ENCODE data around the gene USP7. TPM values are rescaled to one million over a fixed set of nuclear protein-coding genes. Genes with fewer than 3 reads are reported as not detected.
A peak's percentile ranks its signal among the peaks of the same experiment; 100 is the strongest.

Gene USP7
- 66.9 and 72.2 TPM in 2 replicates for total RNA-seq

DNA sequence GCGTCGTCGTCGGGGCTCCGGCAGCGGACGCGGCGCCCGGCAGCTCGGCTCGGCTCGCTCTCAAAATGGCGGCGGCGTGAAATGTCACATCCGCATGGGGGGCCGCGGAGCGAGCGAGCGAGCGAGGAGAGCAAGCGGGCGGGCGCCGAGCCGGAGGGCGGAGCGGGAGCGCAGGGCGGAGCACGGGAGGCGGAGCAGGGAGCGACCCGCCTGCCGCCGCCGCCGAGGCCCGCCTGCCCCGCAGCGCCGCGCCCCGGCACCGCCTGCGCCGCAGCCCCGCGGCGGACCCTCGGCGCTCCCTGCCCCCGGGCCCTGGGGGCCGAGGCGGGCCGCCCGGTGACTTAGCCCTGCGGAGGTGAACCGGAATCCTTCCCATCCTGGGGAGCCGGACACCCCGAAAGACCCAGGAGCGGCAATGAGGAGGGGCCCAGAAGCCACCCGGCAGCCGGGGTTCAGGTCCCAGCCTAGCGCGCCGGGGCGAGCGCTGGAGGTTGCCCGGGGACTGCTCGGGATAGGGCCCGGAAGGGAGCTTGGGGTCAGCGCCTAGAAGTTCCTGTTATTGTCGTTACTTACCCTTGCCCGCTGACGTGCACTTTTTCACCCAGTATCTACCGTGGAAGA is at the start of gene USP7:
Gene USP7, minus strand, starts transcription at position 86 of the 621 bp plus-strand sequence. CDS start 621 bp downstream, outside the sequence.
- Histone ChIP-seq H3K36me3 (ENCODE audit: control insufficient read depth, insufficient read depth, low read length) (no peaks in the 10 kb centered on the region), H3K4me3 (ENCODE audit: low read depth, low read length) (peak within 1 kb of the TSS; percentile 84), H3K27me3 (ENCODE audit: control insufficient read depth, insufficient read depth, low read length) (no peaks in the 10 kb centered on the region)
- TF ChIP-seq, protein P1, sequence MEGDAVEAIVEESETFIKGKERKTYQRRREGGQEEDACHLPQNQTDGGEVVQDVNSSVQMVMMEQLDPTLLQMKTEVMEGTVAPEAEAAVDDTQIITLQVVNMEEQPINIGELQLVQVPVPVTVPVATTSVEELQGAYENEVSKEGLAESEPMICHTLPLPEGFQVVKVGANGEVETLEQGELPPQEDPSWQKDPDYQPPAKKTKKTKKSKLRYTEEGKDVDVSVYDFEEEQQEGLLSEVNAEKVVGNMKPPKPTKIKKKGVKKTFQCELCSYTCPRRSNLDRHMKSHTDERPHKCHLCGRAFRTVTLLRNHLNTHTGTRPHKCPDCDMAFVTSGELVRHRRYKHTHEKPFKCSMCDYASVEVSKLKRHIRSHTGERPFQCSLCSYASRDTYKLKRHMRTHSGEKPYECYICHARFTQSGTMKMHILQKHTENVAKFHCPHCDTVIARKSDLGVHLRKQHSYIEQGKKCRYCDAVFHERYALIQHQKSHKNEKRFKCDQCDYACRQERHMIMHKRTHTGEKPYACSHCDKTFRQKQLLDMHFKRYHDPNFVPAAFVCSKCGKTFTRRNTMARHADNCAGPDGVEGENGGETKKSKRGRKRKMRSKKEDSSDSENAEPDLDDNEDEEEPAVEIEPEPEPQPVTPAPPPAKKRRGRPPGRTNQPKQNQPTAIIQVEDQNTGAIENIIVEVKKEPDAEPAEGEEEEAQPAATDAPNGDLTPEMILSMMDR (IDR thresholded peaks at IDR 0.05; ENCODE audit: insufficient read depth, low read length, poor library complexity, severe bottlenecking): no peak
- peak; percentile 44 for DNase-seq (ENCODE audit: low read depth)

DNA sequence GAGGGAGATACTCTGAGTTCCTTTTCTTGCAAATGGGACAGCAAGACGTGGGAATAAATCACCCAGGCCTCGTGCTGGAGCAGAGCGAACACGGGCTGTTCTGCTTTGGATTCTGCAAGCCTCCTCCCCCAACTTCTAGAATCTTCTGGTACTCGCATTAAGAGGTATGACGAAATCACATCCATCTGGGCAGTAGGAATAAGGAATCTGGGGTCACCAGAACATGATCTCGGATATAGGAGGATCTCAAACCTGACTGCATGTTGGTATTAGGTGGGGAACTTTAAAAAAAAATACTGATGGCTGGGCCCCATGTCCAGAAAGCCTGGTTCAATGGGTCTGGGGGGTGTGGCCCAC is 49.8 kb upstream of the USP7 start:
- H3K4me3 ChIP-seq (ENCODE audit: low read depth, low read length): no peak overlapping the region
- TF ChIP-seq, protein P1 (IDR thresholded peaks at IDR 0.05; ENCODE audit: insufficient read depth, low read length, poor library complexity, severe bottlenecking): no peak
- peaks cover 3% of the 10 kb centered on the region for H3K27me3 ChIP-seq (ENCODE audit: control insufficient read depth, insufficient read depth, low read length)
- H3K36me3 ChIP-seq (ENCODE audit: control insufficient read depth, insufficient read depth, low read length): no peaks in the 10 kb centered on the region
- no peak for DNase-seq (ENCODE audit: low read depth)

- H3K36me3 ChIP-seq (ENCODE audit: control insufficient read depth, insufficient read depth, low read length): no peaks in the 10 kb centered on the region
- H3K27me3 ChIP-seq (ENCODE audit: control insufficient read depth, insufficient read depth, low read length): peaks cover 3% of the 10 kb centered on the region
- DNase-seq (ENCODE audit: low read depth): no peak
- TF ChIP-seq, protein P1 (IDR thresholded peaks at IDR 0.05; ENCODE audit: insufficient read depth, low read length, poor library complexity, severe bottlenecking): peak; percentile 24
- H3K4me3 ChIP-seq (ENCODE audit: low read depth, low read length): no peak overlapping the region
Observed at GRCh38 chr16:9012848-9013507, 49.3 kb upstream of the USP7 start.

DNA sequence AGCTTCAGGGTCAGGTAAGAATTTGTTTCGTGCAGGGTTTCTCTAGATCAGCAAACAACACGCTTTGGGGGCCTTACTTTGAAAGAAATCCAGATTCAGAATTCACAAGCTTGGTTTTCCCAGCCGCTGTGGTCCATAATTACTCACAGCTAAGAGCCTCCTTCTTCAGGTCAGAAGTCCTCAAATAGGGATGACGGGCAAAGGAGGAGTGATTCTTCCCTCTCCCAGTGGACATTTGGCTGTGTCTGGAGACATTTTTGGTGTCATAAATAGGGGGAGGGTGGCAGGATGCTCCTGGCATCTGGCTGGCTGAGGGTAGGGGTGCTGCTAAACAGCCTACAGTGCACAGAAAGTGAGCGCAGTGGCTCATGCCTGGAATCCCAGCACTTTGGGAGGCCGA is 48.6 kb upstream of the USP7 start:
- DNase-seq (ENCODE audit: low read depth): no peak
- H3K27me3 ChIP-seq (ENCODE audit: control insufficient read depth, insufficient read depth, low read length): peaks cover 3% of the 10 kb centered on the region
- H3K36me3 ChIP-seq (ENCODE audit: control insufficient read depth, insufficient read depth, low read length): no peaks in the 10 kb centered on the region
- no peak overlapping the region for H3K4me3 ChIP-seq (ENCODE audit: low read depth, low read length)
- TF ChIP-seq, protein P1 (IDR thresholded peaks at IDR 0.05; ENCODE audit: insufficient read depth, low read length, poor library complexity, severe bottlenecking): no peak

- Histone ChIP-seq H3K36me3 (ENCODE audit: control insufficient read depth, insufficient read depth, low read length) (no peaks in the 10 kb centered on the region), H3K4me3 (ENCODE audit: low read depth, low read length) (peak overlapping the region; percentile 27), H3K27me3 (ENCODE audit: control insufficient read depth, insufficient read depth, low read length) (peaks cover 3% of the 10 kb centered on the region)
- DNase-seq (ENCODE audit: low read depth): peak; percentile 9
- TF ChIP-seq, protein P1 (IDR thresholded peaks at IDR 0.05; ENCODE audit: insufficient read depth, low read length, poor library complexity, severe bottlenecking): peak; percentile 96
Observed at GRCh38 chr16:9008601-9009260, 45.0 kb upstream of the USP7 start.
